ENCODE results near the gene CHAF1A. TPM values are rescaled to one million over a fixed set of nuclear protein-coding genes. Genes with fewer than 3 reads are reported as not detected.

Gene CHAF1A
- total and polyA plus RNA-seq, 3 donors from 2014 or later: 24.1 to 37.7 (median 28.6) TPM

DNA sequence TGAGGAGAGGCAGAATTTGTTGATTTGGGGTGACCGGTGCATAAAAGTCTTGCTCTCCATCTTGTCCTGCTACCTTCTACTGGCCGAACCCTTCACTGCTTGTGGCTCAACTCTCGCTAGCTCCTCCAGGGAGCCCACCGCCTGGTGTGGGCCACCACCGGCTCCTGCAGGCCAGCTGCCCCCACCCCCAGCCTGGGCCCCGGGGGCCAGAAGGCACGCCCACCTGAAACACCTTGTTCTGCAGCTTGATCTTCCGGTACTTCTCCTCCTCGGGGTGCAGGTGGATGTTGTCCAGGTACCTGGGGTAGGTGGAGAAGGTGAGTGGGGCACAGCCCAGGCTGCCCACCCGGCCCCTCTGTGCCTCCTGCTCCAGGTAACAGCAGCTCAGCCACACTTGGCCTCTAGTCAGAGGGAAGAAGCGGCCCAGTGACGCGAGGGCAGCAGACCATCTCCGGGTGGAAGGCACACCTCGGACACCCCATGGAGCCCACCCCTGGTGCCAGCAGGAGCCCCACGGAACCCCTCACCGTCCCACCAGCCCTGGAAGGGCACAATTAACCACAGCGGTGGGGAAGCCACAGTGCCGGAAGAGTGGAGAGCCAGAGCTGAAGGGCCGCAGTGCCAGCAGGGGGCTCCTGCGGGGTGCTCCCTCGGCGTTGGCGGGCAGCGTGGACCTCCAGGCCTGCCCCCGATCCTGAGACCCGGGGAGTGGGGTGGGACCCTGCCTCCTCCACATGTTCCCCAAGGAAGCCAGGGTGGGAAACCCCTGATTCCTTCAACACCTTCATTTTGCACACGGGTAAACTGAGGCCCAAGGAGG lies 45.1 kb downstream of the CHAF1A start:
- no peak for DNase-seq
- TF ChIP-seq POLR2A (IDR thresholded peaks at IDR 0.05): no peak
- TF ChIP-seq, protein P1, sequence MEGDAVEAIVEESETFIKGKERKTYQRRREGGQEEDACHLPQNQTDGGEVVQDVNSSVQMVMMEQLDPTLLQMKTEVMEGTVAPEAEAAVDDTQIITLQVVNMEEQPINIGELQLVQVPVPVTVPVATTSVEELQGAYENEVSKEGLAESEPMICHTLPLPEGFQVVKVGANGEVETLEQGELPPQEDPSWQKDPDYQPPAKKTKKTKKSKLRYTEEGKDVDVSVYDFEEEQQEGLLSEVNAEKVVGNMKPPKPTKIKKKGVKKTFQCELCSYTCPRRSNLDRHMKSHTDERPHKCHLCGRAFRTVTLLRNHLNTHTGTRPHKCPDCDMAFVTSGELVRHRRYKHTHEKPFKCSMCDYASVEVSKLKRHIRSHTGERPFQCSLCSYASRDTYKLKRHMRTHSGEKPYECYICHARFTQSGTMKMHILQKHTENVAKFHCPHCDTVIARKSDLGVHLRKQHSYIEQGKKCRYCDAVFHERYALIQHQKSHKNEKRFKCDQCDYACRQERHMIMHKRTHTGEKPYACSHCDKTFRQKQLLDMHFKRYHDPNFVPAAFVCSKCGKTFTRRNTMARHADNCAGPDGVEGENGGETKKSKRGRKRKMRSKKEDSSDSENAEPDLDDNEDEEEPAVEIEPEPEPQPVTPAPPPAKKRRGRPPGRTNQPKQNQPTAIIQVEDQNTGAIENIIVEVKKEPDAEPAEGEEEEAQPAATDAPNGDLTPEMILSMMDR (IDR thresholded peaks at IDR 0.05): no peak
- Histone ChIP-seq H3K36me3 (ENCODE audit: low read depth, missing control alignments) (no peaks in the 10 kb centered on the region), H3K4me1 (peaks cover 11% of the 10 kb centered on the region), H3K4me3 (no peak overlapping the region), H3K9me3 (no peaks in the 10 kb centered on the region), H3K27ac (no peak overlapping the region), H3K27me3 (no peaks in the 10 kb centered on the region)
- intact Hi-C loops (cut with DNase I; ENCODE audit: low total_unique reads): no loop called here
- 90 to 93% methylated on average over 13 to 28 of the region's 28 CpGs for WGBS, 2 donors

DNA sequence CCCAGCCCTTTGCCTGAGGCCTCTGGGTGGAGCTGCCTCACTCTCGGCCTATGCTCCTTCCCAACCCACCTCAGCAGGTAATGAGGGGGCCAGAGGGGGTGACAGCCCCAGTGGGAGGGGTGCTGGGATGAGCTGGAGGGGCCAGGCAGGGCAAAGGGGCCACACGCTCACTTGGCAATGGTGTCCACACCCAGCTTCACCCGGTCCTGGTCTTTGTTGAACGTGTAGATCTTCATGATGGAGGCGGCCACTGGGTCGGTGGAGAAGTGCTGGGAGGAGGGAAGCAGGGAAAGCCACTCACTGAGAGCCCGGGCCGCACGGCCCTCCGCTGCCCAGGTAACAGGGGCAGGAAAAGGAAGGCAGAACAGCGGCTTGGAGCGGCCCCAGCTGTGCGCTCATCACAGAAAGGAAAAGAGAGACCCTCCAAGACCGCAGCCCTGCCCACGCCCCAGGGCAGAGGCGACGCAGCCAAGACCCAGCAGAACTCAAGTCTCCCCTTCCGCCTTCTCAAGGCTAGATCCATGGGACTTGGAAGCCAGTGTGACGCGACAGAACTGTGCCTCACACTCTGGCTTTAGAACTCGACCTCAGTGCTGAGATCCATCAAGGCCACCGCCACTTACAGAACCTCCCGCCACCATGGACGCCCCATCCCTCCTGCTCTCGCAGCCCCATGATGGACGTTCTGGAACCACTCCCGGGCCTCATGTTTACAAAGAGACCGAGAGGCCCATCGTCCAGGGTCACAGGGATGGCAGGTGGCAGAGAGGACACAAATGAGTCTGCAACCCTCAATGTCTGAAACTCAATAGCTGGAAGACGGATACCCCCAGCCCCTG lies 45.9 kb downstream of the CHAF1A start:
- H3K9me3 ChIP-seq: no peaks in the 10 kb centered on the region
- DNase-seq: no peak
- 86 to 88% methylated on average over 29 to 30 of the region's 30 CpGs for WGBS, 2 donors
- H3K27me3 ChIP-seq: no peaks in the 10 kb centered on the region
- H3K4me1 ChIP-seq: peaks cover 11% of the 10 kb centered on the region
- no peaks in the 10 kb centered on the region for H3K36me3 ChIP-seq (ENCODE audit: low read depth, missing control alignments)
- intact Hi-C loops (cut with DNase I; ENCODE audit: low total_unique reads): no loop called here
- no peak overlapping the region for H3K4me3 ChIP-seq
- TF ChIP-seq, protein P1 (IDR thresholded peaks at IDR 0.05): no peak
- TF ChIP-seq POLR2A (IDR thresholded peaks at IDR 0.05): no peak
- H3K27ac ChIP-seq: peak overlapping the region; percentile 18 to 66

DNA sequence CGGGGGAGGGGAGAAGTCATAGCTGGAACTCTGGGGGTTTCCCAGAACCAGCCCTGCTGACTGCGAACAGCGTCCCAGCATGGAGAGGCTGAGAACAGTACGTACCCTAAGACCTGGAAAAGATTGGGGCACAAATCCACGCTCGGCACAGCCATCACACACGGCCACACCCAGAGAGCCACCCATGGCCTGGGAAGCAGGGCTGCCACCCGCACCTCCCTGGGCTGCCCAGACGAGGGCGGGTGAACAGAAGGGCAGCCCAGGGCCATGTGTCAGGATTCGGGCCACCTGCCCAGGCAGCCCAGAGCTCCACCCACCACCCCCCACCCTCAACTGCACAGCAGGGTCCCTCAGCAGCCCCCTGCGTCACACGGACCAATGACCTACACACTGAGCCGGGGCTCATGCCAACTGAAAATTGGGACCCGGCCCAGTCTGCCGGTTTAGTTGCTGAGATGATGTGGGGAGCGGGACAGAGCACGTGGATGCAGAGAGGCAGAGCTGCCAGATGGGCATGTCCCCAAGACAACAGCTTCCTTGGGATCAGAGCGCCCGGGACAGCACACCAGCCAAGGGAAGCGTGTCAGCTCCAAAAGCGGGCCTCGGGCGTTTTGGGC lies 46.7 kb downstream of the CHAF1A start:
- no peaks in the 10 kb centered on the region for H3K9me3 ChIP-seq
- no peak overlapping the region for H3K4me3 ChIP-seq
- no peaks in the 10 kb centered on the region for H3K36me3 ChIP-seq (ENCODE audit: low read depth, missing control alignments)
- no peaks in the 10 kb centered on the region for H3K27me3 ChIP-seq
- no peak for TF ChIP-seq POLR2A (IDR thresholded peaks at IDR 0.05)
- TF ChIP-seq, protein P1 (IDR thresholded peaks at IDR 0.05): no peak
- intact Hi-C loops (cut with DNase I; ENCODE audit: low total_unique reads): no loop called here
- peak overlapping the region; percentile 18 to 66 for H3K27ac ChIP-seq
- WGBS, 2 donors: 70 to 84% methylated on average over 11 to 24 of the region's 24 CpGs
- DNase-seq: peak; percentile 67
- peaks cover 15% of the 10 kb centered on the region for H3K4me1 ChIP-seq

DNA sequence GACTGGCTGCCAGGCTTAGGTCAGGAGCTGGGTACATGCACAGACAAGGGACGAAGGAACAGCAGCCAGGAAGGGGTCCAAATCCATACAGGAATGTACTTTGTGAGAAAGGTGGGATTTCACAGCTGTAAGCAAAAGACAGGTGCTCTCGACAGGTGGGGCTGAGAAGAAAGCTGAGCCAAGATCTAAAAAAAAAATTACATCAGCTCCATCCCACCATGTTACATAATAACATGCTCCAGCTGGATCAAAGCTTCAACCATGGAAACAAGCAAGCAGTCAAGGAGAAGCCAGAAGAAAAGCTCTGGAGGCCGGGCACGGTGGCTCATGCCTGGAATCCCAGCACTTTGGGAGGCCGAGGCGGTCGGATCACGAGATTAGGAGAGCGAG lies 47.2 kb downstream of the CHAF1A start:
- 90 to 92% methylated on average over 9 of the region's 9 CpGs for WGBS, 2 donors
- no peak overlapping the region for H3K27ac ChIP-seq
- TF ChIP-seq POLR2A (IDR thresholded peaks at IDR 0.05): no peak
- TF ChIP-seq, protein P1 (IDR thresholded peaks at IDR 0.05): no peak
- peaks cover 20% of the 10 kb centered on the region for H3K4me1 ChIP-seq
- no peak overlapping the region for H3K4me3 ChIP-seq
- DNase-seq: no peak
- H3K9me3 ChIP-seq: no peaks in the 10 kb centered on the region
- H3K27me3 ChIP-seq: no peaks in the 10 kb centered on the region
- no peaks in the 10 kb centered on the region for H3K36me3 ChIP-seq (ENCODE audit: low read depth, missing control alignments)
- intact Hi-C loops (cut with DNase I; ENCODE audit: low total_unique reads): loop anchor here (10.0 kb wide), 1 partner anchor 45 kb away; the partner anchor contains the start of genes CHAF1A and SH3GL1
